ENCODE results near the gene NPM3.

Gene NPM3

GRCh38 chr10:101812606-101813005 is 29.4 kb upstream of the NPM3 start:
- peaks cover 59% of the 10 kb centered on the region for H4K20me1 ChIP-seq (ENCODE audit: insufficient read depth, low read length)
- H2AFZ ChIP-seq (ENCODE audit: low read length): no peak overlapping the region
- peaks cover 11% of the 10 kb centered on the region for H3F3A ChIP-seq (ENCODE audit: insufficient read depth, low read length)
- peaks cover 12% of the 10 kb centered on the region; the same call in 1 of the 2 replicates for H3K4me1 ChIP-seq (ENCODE audit: low read length)
- H3K4me2 ChIP-seq (ENCODE audit: low read depth, low read length): no peak overlapping the region
- no peak overlapping the region for H3K4me3 ChIP-seq (ENCODE audit: low read length)
- H3K9ac ChIP-seq (ENCODE audit: low read length): no peak overlapping the region
- DNase-seq: no peak
- H3K27me3 ChIP-seq (replicated peaks; ENCODE audit: insufficient read depth, low read length): no peaks in the 10 kb centered on the region
- peaks cover 7% of the 10 kb centered on the region; the same call in 1 of the 2 replicates for H3K36me3 ChIP-seq (replicated peaks; ENCODE audit: insufficient read depth, low read length)
- no peaks in the 10 kb centered on the region for H3K9me3 ChIP-seq (replicated peaks; ENCODE audit: insufficient read depth, low read length)
- H3K9me2 ChIP-seq (replicated peaks; ENCODE audit: insufficient read depth, low read length): no peaks in the 10 kb centered on the region
- H3K79me2 ChIP-seq (ENCODE audit: low read length): peaks cover 100% of the 10 kb centered on the region
- TF ChIP-seq EZH2 (optimal IDR thresholded peaks at IDR 0.05; ENCODE audit: low read depth, low read length): no peak
- TF ChIP-seq CTCF (IDR thresholded peaks at IDR 0.05; ENCODE audit: low read length): no peak
- no peak for TF ChIP-seq EZH2phosphoT487 (IDR thresholded peaks at IDR 0.05; ENCODE audit: low read length)
- no peak overlapping the region for H3K27ac ChIP-seq (ENCODE audit: low read length)

- peaks cover 2% of the 10 kb centered on the region; the same call in 1 of the 2 replicates for H3F3A ChIP-seq (ENCODE audit: insufficient read depth, low read length)
- TF ChIP-seq CTCF (IDR thresholded peaks at IDR 0.05; ENCODE audit: low read length) (no peak), EZH2 (optimal IDR thresholded peaks at IDR 0.05; ENCODE audit: low read depth, low read length) (no peak), EZH2phosphoT487 (IDR thresholded peaks at IDR 0.05; ENCODE audit: low read length) (no peak)
- H3K9me2 ChIP-seq (replicated peaks; ENCODE audit: insufficient read depth, low read length): no peaks in the 10 kb centered on the region
- no peak overlapping the region for H3K4me2 ChIP-seq (ENCODE audit: low read depth, low read length)
- no peak overlapping the region for H3K9ac ChIP-seq (ENCODE audit: low read length)
- peaks cover 27% of the 10 kb centered on the region; the same call in 1 of the 2 replicates for H3K36me3 ChIP-seq (replicated peaks; ENCODE audit: insufficient read depth, low read length)
- H4K20me1 ChIP-seq (ENCODE audit: insufficient read depth, low read length): 0 out of 2 replicates have a peak, but pooled peaks cover 17% of the 10 kb centered on the region
- H3K27ac ChIP-seq (ENCODE audit: low read length): no peak overlapping the region
- H3K9me3 ChIP-seq (replicated peaks; ENCODE audit: insufficient read depth, low read length): no peaks in the 10 kb centered on the region
- peaks cover 92% of the 10 kb centered on the region for H3K79me2 ChIP-seq (ENCODE audit: low read length)
- DNase-seq: no peak
- H3K4me3 ChIP-seq (ENCODE audit: low read length): no peak overlapping the region
- H3K27me3 ChIP-seq (replicated peaks; ENCODE audit: insufficient read depth, low read length): no peaks in the 10 kb centered on the region
- H3K4me1 ChIP-seq (ENCODE audit: low read length): no peaks in the 10 kb centered on the region
- H2AFZ ChIP-seq (ENCODE audit: low read length): no peak overlapping the region
These were observed 23.9 kb upstream of the NPM3 start for GRCh38 chr10:101807158-101807557.

GRCh38 chr10:101803511-101803910 is 20.3 kb upstream of the NPM3 start:
- 0 out of 2 replicates have a peak, but pooled peaks cover 11% of the 10 kb centered on the region for H4K20me1 ChIP-seq (ENCODE audit: insufficient read depth, low read length)
- H3K36me3 ChIP-seq (replicated peaks; ENCODE audit: insufficient read depth, low read length): peaks cover 44% of the 10 kb centered on the region; the same call in 1 of the 2 replicates
- peaks cover 2% of the 10 kb centered on the region; the same call in 1 of the 2 replicates for H3F3A ChIP-seq (ENCODE audit: insufficient read depth, low read length)
- H3K9me3 ChIP-seq (replicated peaks; ENCODE audit: insufficient read depth, low read length): no peaks in the 10 kb centered on the region
- no peak overlapping the region for H3K4me2 ChIP-seq (ENCODE audit: low read depth, low read length)
- no peak overlapping the region for H2AFZ ChIP-seq (ENCODE audit: low read length)
- H3K79me2 ChIP-seq (ENCODE audit: low read length): peaks cover 92% of the 10 kb centered on the region
- no peak for TF ChIP-seq EZH2 (optimal IDR thresholded peaks at IDR 0.05; ENCODE audit: low read depth, low read length)
- no peak for TF ChIP-seq CTCF (IDR thresholded peaks at IDR 0.05; ENCODE audit: low read length)
- no peak for TF ChIP-seq EZH2phosphoT487 (IDR thresholded peaks at IDR 0.05; ENCODE audit: low read length)
- no peak overlapping the region for H3K9ac ChIP-seq (ENCODE audit: low read length)
- no peak overlapping the region for H3K4me3 ChIP-seq (ENCODE audit: low read length)
- no peaks in the 10 kb centered on the region for H3K4me1 ChIP-seq (ENCODE audit: low read length)
- DNase-seq: no peak
- H3K27me3 ChIP-seq (replicated peaks; ENCODE audit: insufficient read depth, low read length): no peaks in the 10 kb centered on the region
- no peak overlapping the region for H3K27ac ChIP-seq (ENCODE audit: low read length)
- no peaks in the 10 kb centered on the region for H3K9me2 ChIP-seq (replicated peaks; ENCODE audit: insufficient read depth, low read length)
